ENCODE results near the gene ZMYM3.

ZMYM3 gene

DNA sequence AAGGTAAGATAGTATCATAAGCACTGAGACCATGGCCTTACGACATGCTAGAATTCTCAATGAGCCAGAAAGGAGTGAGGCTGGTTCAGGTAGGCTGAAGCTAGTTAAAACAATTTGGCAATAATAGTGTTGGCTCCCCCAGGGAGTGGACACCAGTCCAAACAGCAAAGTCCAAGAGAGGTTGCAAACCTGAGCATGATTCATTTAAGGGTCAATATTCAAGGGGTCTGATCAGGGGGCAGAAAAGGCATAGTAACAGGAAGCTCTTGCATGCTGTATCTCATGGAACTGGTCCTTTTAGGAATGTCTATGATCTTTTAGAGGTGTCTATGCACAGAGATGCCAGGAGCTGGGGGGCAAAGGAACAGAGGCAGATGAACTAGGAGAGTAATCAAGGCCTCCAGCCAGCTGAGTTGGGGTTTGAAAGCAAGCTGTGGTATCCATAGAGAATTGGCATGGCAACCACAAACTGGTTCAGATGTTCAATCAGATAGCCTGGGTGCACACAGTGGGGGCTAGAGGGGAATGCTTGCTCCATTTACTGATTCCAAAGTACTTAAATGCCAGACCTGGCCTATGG is 25.8 kb downstream of the ZMYM3 start:
- TF ChIP-seq, protein P1, sequence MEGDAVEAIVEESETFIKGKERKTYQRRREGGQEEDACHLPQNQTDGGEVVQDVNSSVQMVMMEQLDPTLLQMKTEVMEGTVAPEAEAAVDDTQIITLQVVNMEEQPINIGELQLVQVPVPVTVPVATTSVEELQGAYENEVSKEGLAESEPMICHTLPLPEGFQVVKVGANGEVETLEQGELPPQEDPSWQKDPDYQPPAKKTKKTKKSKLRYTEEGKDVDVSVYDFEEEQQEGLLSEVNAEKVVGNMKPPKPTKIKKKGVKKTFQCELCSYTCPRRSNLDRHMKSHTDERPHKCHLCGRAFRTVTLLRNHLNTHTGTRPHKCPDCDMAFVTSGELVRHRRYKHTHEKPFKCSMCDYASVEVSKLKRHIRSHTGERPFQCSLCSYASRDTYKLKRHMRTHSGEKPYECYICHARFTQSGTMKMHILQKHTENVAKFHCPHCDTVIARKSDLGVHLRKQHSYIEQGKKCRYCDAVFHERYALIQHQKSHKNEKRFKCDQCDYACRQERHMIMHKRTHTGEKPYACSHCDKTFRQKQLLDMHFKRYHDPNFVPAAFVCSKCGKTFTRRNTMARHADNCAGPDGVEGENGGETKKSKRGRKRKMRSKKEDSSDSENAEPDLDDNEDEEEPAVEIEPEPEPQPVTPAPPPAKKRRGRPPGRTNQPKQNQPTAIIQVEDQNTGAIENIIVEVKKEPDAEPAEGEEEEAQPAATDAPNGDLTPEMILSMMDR (IDR thresholded peaks at IDR 0.05; ENCODE audit: borderline replicate concordance, insufficient read depth, low read depth, low read length) = no peak
- H3K4me3 ChIP-seq (ENCODE audit: low read depth, low read length) = no peak overlapping the region

DNA sequence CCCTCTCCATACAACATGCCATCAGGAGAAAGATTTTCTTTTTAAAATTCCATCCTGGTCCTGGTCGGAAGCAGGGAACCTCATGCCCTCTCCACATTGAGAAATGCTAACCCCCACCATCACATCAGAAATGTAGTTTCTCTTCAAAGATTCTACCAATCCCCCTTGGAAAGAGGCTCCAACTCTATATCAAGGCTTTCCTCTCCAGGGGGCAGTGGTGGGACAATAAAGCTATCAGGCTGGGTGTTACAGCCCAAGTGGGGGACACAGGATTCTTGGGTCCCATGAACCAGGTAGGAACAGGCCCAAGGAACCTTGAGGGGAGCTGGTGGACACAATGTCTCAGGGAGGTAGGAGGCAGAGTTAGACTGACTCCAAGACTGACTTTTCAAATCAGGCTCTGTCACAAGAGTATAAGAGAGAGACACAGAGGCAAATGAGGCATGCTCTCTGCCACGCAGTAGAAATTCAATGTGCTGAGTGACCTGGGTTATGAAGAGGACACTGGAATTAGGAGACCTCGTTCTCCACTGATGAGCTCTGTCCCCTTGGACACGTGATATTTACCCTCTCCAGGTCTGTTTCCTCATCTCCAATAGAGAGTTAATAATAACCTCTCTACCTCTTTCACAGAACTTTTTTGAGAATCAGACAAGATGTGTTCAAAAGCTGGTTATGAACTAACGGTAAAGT is 26.4 kb downstream of the ZMYM3 start:
- TF ChIP-seq, protein P1 (IDR thresholded peaks at IDR 0.05; ENCODE audit: borderline replicate concordance, insufficient read depth, low read depth, low read length) = no peak
- H3K4me3 ChIP-seq (ENCODE audit: low read depth, low read length) = no peak overlapping the region

DNA sequence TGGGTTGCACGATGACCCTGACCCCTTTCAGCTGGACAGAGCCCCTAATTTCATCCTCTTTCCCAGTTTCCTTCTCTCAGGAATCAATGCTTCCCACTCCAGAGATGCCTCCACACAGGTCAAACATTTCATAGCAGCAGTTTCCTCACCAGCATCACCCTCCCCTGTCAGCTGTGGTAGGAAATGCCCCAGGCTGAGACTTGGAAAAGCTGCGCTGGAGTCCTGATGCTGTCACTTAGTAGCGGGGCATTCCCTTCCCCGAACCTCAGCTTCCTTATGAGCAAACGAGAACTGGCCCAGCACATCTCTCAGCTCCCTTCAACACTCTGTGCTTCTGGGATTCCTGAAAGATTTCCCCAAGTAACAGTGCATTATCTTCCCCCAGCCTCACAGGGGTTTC is 28.3 kb downstream of the ZMYM3 start:
- TF ChIP-seq, protein P1 (IDR thresholded peaks at IDR 0.05; ENCODE audit: borderline replicate concordance, insufficient read depth, low read depth, low read length) = no peak
- H3K4me3 ChIP-seq (ENCODE audit: low read depth, low read length) = no peak overlapping the region

DNA sequence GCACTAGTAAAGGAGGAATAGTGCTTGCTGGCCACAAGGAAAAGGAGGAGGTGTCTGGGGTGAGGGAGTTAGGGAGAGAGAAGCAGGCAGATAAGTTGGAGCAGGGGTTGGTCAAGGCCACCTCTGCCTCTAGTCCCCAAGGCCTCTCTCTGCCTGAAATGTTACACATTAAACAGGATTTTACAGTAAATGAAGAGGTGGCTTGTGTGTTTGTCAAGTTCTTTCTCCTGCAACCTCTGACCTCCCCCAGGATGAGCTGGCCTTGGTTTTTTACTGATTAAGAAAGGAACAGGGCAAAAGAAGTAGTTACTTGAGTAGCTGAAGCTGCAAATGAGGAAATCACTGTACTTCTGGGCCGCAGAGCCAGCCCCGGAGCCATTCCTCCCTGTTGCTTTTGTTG is 28.9 kb downstream of the ZMYM3 start:
- no peak overlapping the region for H3K4me3 ChIP-seq (ENCODE audit: low read depth, low read length)
- TF ChIP-seq, protein P1 (IDR thresholded peaks at IDR 0.05; ENCODE audit: borderline replicate concordance, insufficient read depth, low read depth, low read length) = no peak

DNA sequence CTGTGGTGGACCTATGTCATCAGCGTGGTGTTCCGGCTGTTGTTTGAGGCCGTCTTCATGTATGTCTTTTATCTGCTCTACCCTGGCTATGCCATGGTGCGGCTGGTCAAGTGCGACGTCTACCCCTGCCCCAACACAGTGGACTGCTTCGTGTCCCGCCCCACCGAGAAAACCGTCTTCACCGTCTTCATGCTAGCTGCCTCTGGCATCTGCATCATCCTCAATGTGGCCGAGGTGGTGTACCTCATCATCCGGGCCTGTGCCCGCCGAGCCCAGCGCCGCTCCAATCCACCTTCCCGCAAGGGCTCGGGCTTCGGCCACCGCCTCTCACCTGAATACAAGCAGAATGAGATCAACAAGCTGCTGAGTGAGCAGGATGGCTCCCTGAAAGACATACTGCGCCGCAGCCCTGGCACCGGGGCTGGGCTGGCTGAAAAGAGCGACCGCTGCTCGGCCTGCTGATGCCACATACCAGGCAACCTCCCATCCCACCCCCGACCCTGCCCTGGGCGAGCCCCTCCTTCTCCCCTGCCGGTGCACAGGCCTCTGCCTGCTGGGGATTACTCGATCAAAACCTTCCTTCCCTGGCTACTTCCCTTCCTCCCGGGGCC is 29.7 kb downstream of the ZMYM3 start:
- TF ChIP-seq, protein P1 (IDR thresholded peaks at IDR 0.05; ENCODE audit: borderline replicate concordance, insufficient read depth, low read depth, low read length) = no peak

DNA sequence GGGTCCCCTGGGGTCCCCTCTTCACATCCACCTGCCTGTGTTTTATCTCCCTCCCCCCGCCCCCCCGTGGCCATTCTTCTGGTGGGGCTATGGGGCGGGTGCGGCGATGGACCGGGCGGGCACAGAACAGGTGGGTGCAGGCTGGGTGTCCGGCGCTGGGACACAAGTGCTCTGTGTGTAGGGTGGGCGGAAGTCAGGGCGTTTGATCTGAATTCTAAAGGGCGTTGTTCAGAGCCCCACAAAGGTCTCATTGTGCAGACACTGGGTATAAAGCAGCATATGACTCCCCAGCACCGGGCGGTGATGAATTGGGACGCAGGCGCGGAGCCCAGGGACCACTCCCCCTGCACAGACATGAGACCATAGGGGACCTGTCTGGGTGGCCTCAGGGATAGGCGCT is 31.0 kb downstream of the ZMYM3 start, which contains the start of gene GJB1:
GJB1 (plus strand) TSS at position 296 of the 400 bp plus-strand sequence. CDS start 484 bp downstream, outside the sequence.
- no peak within 1 kb of the TSS for H3K4me3 ChIP-seq (ENCODE audit: low read depth, low read length)
- TF ChIP-seq, protein P1 (IDR thresholded peaks at IDR 0.05; ENCODE audit: borderline replicate concordance, insufficient read depth, low read depth, low read length) = no peak

More for the DNA sequence above, 29.7 kb downstream of the ZMYM3 start:
- no peak overlapping the region for H3K4me3 ChIP-seq (ENCODE audit: low read depth, low read length)
